ENCODE data around the gene TIMP4. TPM values are rescaled to one million over a fixed set of nuclear protein-coding genes. Genes with fewer than 3 reads are reported as not detected.

TIMP4 gene
- total RNA-seq, 1 donor = 12.3 TPM

DNA sequence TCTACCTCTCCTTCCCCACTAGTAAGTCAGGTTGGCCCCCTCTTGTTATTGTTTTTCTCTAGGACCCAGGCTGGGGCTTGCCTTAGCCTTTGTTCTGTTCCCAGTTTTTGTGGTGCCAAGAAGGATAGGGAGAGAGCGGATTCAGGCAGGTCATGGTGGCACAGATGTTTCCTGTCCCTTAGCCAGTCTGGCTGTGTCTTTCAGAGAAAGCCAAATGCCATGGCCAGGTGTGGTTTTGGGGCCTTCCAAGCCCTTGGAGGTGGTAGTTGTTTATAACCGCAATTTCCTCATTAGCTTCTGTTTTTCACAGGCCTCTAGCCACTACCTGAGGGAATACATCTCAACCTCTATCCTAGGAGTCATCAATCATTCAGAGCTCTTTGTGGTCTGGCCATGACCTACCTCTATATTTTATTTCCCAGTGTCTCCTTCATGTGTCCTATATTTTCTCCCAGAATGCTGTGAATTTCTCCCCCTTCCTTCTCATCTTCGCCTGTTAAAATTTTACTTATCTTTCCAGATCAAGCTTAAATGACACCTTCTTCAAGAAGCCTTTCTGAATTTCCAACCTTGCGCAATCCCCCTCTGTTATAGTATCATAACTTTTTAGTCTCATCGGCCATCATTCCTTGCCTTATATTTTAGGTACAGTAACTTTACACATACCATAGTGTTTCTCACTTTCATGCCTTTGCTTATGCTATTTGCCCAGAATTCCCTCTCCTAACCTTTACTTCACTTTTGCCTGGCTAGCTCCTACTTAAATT is 38.2 kb downstream of the TIMP4 start:
- no peak overlapping the region for H3K4me3 ChIP-seq (ENCODE audit: low read depth, low read length)
- TF ChIP-seq, protein P1, sequence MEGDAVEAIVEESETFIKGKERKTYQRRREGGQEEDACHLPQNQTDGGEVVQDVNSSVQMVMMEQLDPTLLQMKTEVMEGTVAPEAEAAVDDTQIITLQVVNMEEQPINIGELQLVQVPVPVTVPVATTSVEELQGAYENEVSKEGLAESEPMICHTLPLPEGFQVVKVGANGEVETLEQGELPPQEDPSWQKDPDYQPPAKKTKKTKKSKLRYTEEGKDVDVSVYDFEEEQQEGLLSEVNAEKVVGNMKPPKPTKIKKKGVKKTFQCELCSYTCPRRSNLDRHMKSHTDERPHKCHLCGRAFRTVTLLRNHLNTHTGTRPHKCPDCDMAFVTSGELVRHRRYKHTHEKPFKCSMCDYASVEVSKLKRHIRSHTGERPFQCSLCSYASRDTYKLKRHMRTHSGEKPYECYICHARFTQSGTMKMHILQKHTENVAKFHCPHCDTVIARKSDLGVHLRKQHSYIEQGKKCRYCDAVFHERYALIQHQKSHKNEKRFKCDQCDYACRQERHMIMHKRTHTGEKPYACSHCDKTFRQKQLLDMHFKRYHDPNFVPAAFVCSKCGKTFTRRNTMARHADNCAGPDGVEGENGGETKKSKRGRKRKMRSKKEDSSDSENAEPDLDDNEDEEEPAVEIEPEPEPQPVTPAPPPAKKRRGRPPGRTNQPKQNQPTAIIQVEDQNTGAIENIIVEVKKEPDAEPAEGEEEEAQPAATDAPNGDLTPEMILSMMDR (IDR thresholded peaks at IDR 0.05; ENCODE audit: insufficient read depth, low read length) = no peak
- no peak for DNase-seq (ENCODE audit: low read depth)

DNA sequence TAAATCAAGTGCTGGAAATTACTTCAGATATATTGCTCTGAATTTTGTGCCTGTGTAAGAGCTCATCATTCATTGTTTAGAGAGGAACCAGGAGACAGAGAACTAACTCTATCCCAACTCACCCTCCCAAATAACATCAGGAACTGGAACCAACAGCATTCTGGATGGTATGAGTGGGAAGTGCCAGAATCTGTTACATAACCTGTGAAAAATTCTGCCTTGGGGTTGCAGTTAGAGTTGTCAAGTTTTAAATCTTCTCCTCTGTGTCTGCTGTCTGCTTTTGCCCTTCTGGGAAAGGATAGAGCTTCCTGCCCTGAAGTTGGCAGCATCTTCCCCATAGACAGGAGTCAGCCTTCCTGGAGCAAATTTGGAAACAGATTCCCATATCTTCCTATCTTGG is 41.2 kb downstream of the TIMP4 start:
- TF ChIP-seq, protein P1 (IDR thresholded peaks at IDR 0.05; ENCODE audit: insufficient read depth, low read length) = no peak
- no peak overlapping the region for H3K4me3 ChIP-seq (ENCODE audit: low read depth, low read length)
- DNase-seq (ENCODE audit: low read depth) = no peak

DNA sequence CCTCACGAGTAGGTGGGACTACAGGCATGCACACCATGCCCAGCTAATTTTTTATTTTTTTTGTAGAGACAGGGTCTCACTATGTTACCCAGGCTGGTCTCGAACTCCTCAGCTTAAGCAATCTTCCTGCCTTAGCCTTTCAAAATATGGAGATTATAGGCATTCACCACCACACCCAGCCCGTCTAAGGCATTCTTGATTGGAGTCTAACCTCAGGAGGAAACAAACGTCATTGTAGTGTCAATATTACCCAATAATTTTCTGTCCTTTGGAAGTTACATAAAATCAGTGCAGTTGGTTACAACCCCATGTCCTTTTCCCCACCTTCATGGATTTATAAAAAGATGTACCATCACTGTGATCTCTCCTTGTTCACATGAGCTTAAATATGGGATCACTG is 41.8 kb downstream of the TIMP4 start:
- TF ChIP-seq, protein P1 (IDR thresholded peaks at IDR 0.05; ENCODE audit: insufficient read depth, low read length) = no peak
- DNase-seq (ENCODE audit: low read depth) = no peak

DNA sequence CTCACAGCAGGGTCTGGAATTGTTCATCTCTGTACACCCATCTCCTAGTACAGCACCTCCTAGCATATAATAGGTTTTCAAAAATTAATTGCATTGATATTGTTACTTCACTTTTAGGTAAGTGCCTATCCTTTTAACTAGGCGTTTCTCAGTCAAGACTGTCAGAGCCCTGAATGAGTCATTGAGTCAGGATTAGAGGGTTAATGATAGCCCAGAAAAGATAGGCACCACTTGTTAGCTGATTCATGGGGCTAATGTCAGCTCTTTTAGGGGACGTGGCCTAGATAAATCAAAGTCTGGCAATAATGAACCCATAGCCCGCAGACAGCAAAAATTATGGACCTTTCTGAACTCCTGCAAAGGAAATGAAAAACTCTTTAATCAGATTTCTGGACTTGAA is 42.9 kb downstream of the TIMP4 start:
- H3K4me3 ChIP-seq (ENCODE audit: low read depth, low read length) = no peak overlapping the region
- DNase-seq (ENCODE audit: low read depth) = no peak
- TF ChIP-seq, protein P1 (IDR thresholded peaks at IDR 0.05; ENCODE audit: insufficient read depth, low read length) = no peak

More for the DNA sequence above, 41.8 kb downstream of the TIMP4 start:
- H3K4me3 ChIP-seq (ENCODE audit: low read depth, low read length) = no peak overlapping the region

DNA sequence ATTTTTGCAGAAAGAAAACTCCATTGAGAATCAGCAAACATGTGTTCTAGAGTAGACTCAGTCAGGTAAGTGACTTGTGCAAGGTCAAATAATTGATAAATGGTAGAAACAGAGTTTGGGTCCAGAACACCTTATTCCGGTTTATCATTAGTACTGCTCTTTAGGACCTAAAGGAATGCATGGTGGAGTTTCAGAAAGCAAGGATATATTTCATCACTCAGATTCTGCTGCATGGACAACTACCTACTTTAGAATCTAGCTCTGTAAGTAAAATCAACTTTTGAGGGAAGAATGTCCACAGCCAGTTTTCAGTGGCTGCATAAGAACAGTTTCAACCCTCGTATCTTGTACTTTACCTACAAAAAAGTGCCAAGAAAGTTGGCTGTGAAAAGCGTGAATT is 43.6 kb downstream of the TIMP4 start:
- H3K4me3 ChIP-seq (ENCODE audit: low read depth, low read length) = no peak overlapping the region
- peak; percentile 27 for DNase-seq (ENCODE audit: low read depth)
- TF ChIP-seq, protein P1 (IDR thresholded peaks at IDR 0.05; ENCODE audit: insufficient read depth, low read length) = no peak

DNA sequence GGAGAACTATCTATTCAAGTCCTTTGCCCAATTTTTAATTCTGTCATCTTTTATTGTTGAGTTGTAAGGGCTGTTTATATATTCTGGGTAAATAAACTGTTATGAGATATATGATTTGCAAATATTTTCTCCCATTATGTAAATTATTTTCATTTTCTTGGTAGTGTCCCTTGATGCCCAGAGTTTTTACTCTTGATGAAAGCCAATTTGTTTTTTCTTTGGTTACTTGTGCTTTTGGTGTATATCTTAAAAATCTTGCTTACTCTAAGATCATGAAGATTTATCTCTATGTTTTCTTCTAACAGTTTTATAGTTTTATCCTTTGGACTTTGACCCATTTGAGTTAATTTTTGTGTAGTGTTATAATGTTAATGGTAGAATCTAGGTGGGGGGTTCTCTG is 44.5 kb downstream of the TIMP4 start:
- no peak overlapping the region for H3K4me3 ChIP-seq (ENCODE audit: low read depth, low read length)
- no peak for DNase-seq (ENCODE audit: low read depth)
- TF ChIP-seq, protein P1 (IDR thresholded peaks at IDR 0.05; ENCODE audit: insufficient read depth, low read length) = no peak

Measured in fibroblast of the aortic adventitia (primary cell).